Stimulated activated CD8-positive, alpha-beta memory T cell treated with anti-CD3 and anti-CD28 coated beads, Interleukin-7, amount 100 ng/mL, for 48 hours (primary cell): ENCODE results near the gene CEP85L.

ENCODE experiments used
- DNase-seq, 2 donors: peaks; one replicate each; pipeline ENCODE4 v3.0.0-alpha.2; 2020; ENCODE audit warnings: low read depth in 1 of 2; ENCODE audit errors: extremely low read depth in 1 of 2

CEP85L gene

DNA sequence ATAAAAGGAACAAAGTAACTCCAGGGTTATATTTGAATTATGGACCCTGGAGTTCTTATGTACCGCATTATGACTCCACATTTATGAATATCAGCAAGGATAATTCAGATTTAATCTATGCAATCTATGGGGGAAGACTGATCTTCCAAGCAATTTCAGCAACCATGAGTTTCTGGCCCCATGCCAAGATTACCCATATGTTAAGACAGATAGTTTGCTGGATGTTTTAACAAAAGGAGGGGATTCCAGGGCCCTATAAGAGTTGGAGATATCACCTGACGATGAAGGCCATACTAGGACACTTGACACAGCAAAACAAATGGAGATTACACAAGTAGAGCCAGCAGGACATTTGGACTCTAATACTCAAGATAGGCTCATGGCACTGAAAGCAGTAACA, 149.2 kb downstream of the CEP85L start:
- DNase-seq: no peak

DNA sequence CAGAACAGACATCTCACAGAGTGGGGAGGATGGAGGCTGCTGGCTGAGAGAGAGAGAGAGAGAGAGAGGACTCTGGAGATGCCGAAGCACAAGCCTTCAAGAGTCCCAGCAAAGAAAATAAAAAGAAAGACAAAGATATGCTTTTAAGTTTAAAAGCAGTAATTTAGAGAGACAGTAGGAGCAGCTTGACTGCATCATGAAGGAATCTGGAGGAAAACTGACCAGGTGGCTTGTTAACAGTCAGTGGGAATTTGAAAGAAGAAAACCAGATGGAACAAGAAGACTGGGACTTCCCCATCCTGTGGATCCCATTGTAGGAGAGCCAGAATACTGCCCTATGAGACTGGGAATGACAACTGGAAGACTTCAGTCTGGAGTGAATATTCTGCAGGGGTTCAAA, 149.6 kb downstream of the CEP85L start:
- DNase-seq: no peak

- no peak for DNase-seq
These were observed 150.3 kb downstream of the CEP85L start for GRCh38 chr6:118501099-118501498.

DNA sequence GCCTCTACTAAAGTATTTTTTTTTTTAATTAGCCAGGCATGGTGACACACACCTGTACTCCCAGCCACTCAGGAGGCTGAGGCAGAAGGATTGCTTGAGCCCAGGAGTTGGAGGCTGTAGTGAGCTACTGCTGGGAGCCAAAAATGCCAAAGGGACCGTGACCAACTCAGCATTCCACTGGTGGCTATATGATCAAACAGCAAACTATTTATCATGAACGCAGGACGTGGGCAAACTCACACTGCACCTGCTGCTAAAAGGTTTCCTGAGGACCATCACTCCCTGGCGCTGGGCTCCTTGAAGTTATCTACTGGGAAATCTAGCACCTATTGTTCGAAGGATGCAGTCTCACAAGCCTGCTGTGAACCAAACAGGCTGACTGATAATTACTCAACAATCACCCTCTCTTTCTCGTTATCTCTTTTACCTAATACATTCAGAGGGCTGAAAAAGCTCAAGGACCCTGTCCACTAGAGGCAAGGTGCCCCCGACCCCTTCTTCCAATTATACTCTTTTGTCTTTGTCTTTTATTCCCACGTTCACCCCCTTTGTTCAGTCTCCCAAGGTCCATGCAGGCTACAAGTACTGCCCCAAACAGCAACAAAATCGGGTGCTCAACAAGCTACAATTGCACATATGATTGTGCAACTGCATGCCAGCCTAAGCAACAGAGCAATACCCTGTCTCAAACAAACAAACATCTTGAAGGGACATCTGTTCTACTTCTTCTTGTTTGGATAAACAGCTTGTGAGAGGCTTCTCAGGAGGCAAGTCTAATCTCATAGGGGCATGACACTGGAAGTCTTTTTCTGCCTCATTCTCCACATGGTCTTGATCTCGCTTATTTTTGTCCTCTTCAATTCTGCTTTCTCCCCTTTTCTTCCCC, 151.0 kb downstream of the CEP85L start:
- no peak for DNase-seq

- no peak for DNase-seq
These were observed 155.7 kb downstream of the CEP85L start for GRCh38 chr6:118495485-118496280.

DNA sequence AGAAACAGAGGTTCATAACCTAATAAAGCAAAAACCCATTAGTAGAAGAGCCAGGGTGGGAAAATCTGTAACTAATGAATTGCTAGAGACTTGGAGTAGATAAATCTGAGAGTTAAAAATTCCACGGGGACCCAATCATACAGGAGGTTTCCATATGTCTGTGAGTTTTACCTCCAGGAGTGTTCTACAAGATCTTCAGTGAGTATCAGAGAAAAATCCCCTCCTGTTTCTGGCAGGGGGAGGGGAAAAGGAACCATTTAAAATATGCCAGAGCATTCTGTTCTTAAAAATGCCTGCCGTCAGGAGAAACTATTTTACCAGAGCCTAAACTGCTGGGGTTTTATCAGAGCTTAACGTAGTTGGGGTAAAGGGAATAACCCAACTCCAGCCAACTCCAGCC, 157.3 kb downstream of the CEP85L start:
- DNase-seq: no peak

- no peak for DNase-seq
These were observed 161.4 kb downstream of the CEP85L start for GRCh38 chr6:118489990-118490389.

DNA sequence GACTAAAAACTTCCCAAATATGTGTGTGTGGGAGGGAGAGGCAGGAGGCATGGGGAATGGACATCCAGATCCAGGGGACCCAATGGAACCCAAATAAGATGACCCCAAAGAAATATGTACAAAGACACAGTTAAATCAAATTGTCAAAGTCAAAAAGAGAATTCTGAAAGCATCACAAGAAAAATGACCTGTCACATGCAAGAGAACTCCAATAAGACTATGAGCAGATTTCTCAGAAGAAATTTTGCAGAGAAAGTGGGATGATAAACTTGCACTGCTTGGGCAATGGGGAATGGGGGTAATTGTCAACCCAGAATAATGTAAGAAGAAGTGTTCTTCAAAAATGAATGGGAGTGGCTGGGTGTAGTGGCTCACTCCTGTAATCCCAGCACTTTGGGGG, 162.8 kb downstream of the CEP85L start:
- no peak for DNase-seq

- no peak for DNase-seq
These were observed 165.5 kb downstream of the CEP85L start for GRCh38 chr6:118485601-118486550.

- no peak for DNase-seq
These were observed 174.8 kb downstream of the CEP85L start for GRCh38 chr6:118476551-118476950.

DNA sequence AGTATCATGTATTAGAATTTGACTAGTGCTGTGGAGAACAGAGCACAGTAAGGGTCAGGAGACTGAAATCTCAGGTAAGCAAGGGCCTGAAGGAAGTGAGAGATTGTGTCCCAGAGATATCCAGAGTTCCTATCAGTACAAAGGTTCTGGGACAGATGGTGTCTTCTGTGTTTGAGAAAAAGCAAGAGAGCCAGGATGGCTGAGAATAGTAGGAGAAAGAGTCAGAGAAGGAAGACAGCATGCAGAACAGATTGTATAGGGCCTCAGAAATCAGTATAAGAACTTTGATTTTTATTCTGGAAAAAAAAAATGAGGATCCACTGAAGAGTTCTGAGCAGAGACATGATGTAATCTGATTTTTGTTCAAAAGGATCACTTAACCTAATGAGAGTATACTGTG, 178.1 kb downstream of the CEP85L start:
- no peak for DNase-seq

GRCh38 chr6:118469468-118469867, 181.9 kb downstream of the CEP85L start:
- DNase-seq: no peak

- no peak for DNase-seq
These were observed 182.5 kb downstream of the CEP85L start for GRCh38 chr6:118468682-118469465.

- no peak for DNase-seq
These were observed 184.2 kb downstream of the CEP85L start for GRCh38 chr6:118467181-118467580.

- no peak for DNase-seq
These were observed 186.8 kb downstream of the CEP85L start for GRCh38 chr6:118464620-118465019.

GRCh38 chr6:118460958-118461470, 190.4 kb downstream of the CEP85L start:
- DNase-seq: no peak

- no peak for DNase-seq
These were observed 194.4 kb downstream of the CEP85L start for GRCh38 chr6:118456982-118457381.

GRCh38 chr6:118451839-118452238, 199.6 kb downstream of the CEP85L start:
- DNase-seq: no peak

DNA sequence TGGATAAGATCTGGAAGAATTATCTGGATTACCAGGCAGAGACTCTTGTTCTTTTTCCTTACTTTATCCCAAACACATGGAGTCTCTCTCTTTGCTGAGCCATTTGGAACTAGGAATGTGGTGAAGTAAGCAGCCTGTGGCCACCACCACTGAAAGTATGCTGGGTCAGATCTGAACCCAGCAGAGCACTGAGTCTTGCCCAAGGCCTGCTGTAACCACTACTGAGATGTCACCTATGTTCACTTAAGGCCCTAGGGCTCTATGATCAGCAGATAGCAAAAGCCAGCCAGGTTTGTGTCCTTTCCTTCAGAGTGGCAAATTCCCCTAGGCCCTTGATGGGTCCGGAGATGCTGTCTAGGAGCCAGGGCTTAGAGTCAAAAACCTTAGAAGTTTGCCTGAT, 206.6 kb downstream of the CEP85L start:
- DNase-seq: no peak

DNA sequence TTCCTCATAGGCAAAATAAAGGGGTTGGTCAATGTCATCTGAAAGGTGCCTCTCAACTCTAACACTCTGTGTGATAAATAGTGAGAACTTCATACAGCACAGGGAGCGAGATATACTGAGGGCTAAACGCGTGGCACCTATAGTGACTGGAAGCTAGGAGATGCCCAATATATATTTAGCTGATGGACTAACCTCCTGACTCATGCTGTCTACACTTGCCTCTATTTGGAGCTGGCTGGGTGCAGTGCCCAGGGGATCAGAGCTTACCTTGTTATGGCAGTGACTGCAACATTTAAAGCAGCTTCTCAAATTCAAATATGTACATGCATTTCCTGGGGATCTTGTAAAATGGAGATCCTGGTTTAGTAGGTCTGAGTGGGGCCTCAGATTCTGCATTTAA, 214.9 kb downstream of the CEP85L start:
- DNase-seq: no peak
